Nephron (organoid): Measurements from ENCODE around the gene FSD1.
"Not testable (repeated sequence)": the region's sequence is repeated elsewhere in the genome, so short reads cannot be mapped to it uniquely, and the experiment has no call there.

Experiments used
- H3K27ac Mint-ChIP-seq, 3 experiments: 2 replicates each; pipeline ENCODE4 v1.8.0; 2020; ENCODE audit warnings: mixed read lengths in 3 of 3, mild to moderate bottlenecking in 2 of 3, moderate library complexity in 1 of 3
- H3K27me3 Mint-ChIP-seq: 2 replicates; pipeline ENCODE4 v1.8.0; 2021; ENCODE audit warnings: low read depth, mild to moderate bottlenecking, moderate library complexity, mixed read lengths
- H3K36me3 Mint-ChIP-seq: 2 replicates; pipeline ENCODE4 v1.8.0; 2020; ENCODE audit warnings: low read depth, mixed read lengths
- H3K4me1 Mint-ChIP-seq: 2 replicates; pipeline ENCODE4 v1.8.0; 2020; ENCODE audit warnings: mixed read lengths
- H3K4me3 Mint-ChIP-seq, 3 experiments: 2 replicates each; pipeline ENCODE4 v1.8.0; 2020; ENCODE audit warnings: mild to moderate bottlenecking in 3 of 3, mixed read lengths in 3 of 3, moderate library complexity in 2 of 3
- H3K9me3 Mint-ChIP-seq: 2 replicates; pipeline ENCODE4 v1.8.0; 2020; ENCODE audit warnings: mixed read lengths
- CTCF ChIP-seq, 3 experiments: fragments of 200-600 bp; sonication (generic); IDR thresholded peaks; one replicate each; pipeline ENCODE4 v1.5.0; 2021; ENCODE audit warnings: antibody characterized with exemption in 3 of 3; ENCODE audit not compliant: unreplicated experiment in 3 of 3

Gene FSD1

DNA sequence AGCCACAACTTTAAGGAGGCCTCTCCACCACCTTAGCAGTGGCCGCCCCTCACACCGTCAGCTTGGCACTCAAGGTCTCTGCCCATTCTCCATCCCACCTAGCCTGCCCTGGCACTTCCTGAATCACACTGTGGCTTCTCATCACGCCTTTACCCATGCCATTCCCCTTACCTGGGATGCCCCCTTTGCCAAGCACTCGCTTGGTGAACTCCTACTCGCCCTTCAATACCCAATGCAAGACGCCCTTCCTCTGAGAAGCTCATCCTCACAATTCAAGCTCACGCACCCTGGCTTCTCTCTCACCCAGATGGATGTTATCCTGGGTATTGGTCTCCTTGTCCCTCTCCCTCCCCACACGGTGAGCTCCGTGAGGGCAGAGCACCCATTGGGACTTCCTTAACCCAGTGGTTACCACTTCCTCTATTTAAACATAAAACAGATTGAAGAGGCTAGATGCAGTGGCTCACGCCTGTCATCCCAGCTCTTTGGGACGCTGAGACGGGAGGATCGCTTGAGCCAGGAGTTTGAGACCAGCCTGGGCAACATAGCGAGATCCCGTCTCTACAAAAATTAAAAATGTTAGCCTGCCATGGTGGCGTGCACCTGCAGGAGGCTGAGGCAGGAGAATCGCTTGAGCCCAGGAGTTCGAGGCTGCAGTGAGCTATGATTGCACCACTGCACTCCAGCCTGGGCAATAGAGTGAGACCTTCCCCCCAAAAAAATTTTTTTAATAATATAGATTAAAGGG, 38.0 kb upstream of the FSD1 start:
- Mint-ChIP-seq H3K9me3 (no peaks in the 10 kb centered on the region), H3K4me1 (no peaks in the 10 kb centered on the region), H3K27me3 (no peaks in the 10 kb centered on the region), H3K27ac (no peak overlapping the region), H3K4me3 (no peak overlapping the region), H3K36me3 (peaks cover 30% of the 10 kb centered on the region)
- no peak for TF ChIP-seq CTCF (IDR thresholded peaks at IDR 0.05; ENCODE audit: unreplicated experiment in 3 of 3)

GRCh38 chr19:4267101-4267900, 37.1 kb upstream of the FSD1 start:
- no peaks in the 10 kb centered on the region for H3K9me3 Mint-ChIP-seq
- TF ChIP-seq CTCF (IDR thresholded peaks at IDR 0.05; ENCODE audit: unreplicated experiment in 3 of 3) = peak; percentile 79 to 82 (median 81)
- peak overlapping the region in 1 of 3 experiments; percentile 19 for H3K27ac Mint-ChIP-seq
- no peaks in the 10 kb centered on the region for H3K27me3 Mint-ChIP-seq
- H3K4me1 Mint-ChIP-seq = no peaks in the 10 kb centered on the region
- H3K36me3 Mint-ChIP-seq = peaks cover 33% of the 10 kb centered on the region
- H3K4me3 Mint-ChIP-seq = no peak overlapping the region

GRCh38 chr19:4267901-4268815, 36.2 kb upstream of the FSD1 start:
- Mint-ChIP-seq H3K36me3 (peaks cover 33% of the 10 kb centered on the region), H3K4me3 (no peak overlapping the region), H3K4me1 (no peaks in the 10 kb centered on the region), H3K9me3 (no peaks in the 10 kb centered on the region), H3K27me3 (no peaks in the 10 kb centered on the region), H3K27ac (no peak overlapping the region)
- peak in 1 of 3 experiments; percentile 7 for TF ChIP-seq CTCF (IDR thresholded peaks at IDR 0.05; ENCODE audit: unreplicated experiment in 3 of 3)

GRCh38 chr19:4268816-4269430, 35.5 kb upstream of the FSD1 start:
- Mint-ChIP-seq H3K27me3 (no peaks in the 10 kb centered on the region), H3K9me3 (no peaks in the 10 kb centered on the region), H3K4me3 (no peak overlapping the region), H3K36me3 (peaks cover 33% of the 10 kb centered on the region), H3K27ac (no peak overlapping the region), H3K4me1 (no peaks in the 10 kb centered on the region)
- TF ChIP-seq CTCF (IDR thresholded peaks at IDR 0.05; ENCODE audit: unreplicated experiment in 3 of 3) = no peak

DNA sequence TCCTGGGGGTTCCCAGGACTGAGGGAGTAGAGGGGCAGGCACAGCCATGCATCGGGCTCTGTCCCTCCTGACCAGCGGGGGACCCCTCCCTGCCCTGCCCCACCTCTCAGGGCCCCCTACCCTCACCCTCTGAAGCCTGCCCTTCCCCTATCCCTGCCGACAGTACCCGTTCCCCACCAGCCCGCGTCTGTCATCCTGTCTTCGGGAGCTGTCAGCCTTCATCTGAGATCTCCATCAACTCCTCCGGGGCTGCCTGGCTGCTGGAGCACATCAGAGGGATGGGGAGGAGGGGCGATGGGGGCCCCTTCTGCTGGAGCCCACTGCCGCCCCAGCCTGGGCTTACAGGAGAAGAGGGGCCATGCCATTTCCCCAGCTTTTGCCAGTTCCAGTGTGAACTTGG, 31.5 kb upstream of the FSD1 start:
- H3K4me1 Mint-ChIP-seq = peaks cover 5% of the 10 kb centered on the region
- TF ChIP-seq CTCF (IDR thresholded peaks at IDR 0.05; ENCODE audit: unreplicated experiment in 3 of 3) = no peak
- H3K27me3 Mint-ChIP-seq = peaks cover 5% of the 10 kb centered on the region
- H3K9me3 Mint-ChIP-seq = no peaks in the 10 kb centered on the region
- peaks cover 10% of the 10 kb centered on the region for H3K36me3 Mint-ChIP-seq
- no peak overlapping the region for H3K4me3 Mint-ChIP-seq
- H3K27ac Mint-ChIP-seq = no peak overlapping the region

GRCh38 chr19:4274321-4274686, 30.1 kb upstream of the FSD1 start:
- H3K27ac Mint-ChIP-seq, H3K4me3 Mint-ChIP-seq, H3K36me3 Mint-ChIP-seq, H3K4me1 Mint-ChIP-seq, H3K9me3 Mint-ChIP-seq: not testable (repeated sequence)
- peaks cover 15% of the 10 kb centered on the region for H3K27me3 Mint-ChIP-seq
